GM18951 (cell line): ENCODE measurements around the gene DAAM1.

Experiments used
- POLR2A ChIP-seq: IDR thresholded peaks from 4 replicates; pipeline ENCODE4 v1.6.1; 2011; ENCODE audit warnings: mild to moderate bottlenecking; ENCODE audit not compliant: insufficient read length, insufficient read depth; ENCODE audit errors: extremely low read depth
- in situ Hi-C: fragments of 300-500 bp; cut with MboI; formaldehyde crosslinking; loops from one replicate; pipeline ENCODE4 v1.12.0; 2022; ENCODE audit warnings: low sequenced_read_pairs, mixed read lengths, inconsistent platforms; ENCODE audit not compliant: unreplicated experiment

The DAAM1 gene

GRCh38 chr14:59317798-59318505 is 129.5 kb downstream of the DAAM1 start:
- in situ Hi-C loops: no loop called here
- TF ChIP-seq POLR2A: no peak

- in situ Hi-C loops: no loop called here
- no peak for TF ChIP-seq POLR2A
Observed at GRCh38 chr14:59318908-59319307, 130.4 kb downstream of the DAAM1 start.

GRCh38 chr14:59320361-59320760 is 131.9 kb downstream of the DAAM1 start:
- no peak for TF ChIP-seq POLR2A
- in situ Hi-C loops: no loop called here

- in situ Hi-C loops: no loop called here
- TF ChIP-seq POLR2A: no peak
Observed at GRCh38 chr14:59320763-59321625, 132.5 kb downstream of the DAAM1 start.

DNA sequence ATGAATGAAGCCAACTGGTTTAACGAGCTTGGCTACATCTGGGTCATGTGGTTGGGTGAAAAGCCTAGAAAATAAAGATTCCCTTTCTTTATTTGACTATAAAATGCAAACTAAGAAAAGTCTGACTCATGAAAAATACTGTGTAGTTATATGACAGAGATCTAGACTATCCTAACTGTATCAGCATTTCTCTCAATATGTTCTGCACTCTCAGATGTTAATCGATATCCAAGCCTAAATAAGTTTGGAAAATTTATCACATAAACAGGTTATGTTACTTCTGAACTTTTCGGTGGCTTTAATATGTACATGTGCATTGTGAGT is 133.1 kb downstream of the DAAM1 start:
- in situ Hi-C loops: no loop called here
- TF ChIP-seq POLR2A: no peak

GRCh38 chr14:59325906-59326305 is 137.4 kb downstream of the DAAM1 start:
- in situ Hi-C loops: no loop called here
- TF ChIP-seq POLR2A: no peak

DNA sequence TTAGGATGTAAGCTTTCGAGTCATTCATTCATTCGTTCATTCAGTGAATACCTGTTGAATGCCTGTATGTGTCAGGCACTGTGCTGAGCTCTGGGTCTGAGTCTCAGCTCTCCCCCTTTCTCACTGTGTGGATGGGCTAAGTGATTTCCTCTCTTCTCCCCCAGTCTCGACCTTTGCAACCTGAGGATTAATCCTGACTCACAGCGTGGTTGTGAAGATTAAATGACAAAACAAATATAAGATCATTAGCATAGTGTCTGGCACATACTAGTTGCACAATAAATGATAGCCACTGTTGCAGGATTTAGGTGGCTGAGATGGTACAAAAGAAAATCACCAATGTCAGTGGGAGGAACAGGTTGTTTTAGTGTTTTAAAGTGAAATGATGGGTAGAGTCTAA is 140.0 kb downstream of the DAAM1 start:
- in situ Hi-C loops: no loop called here
- TF ChIP-seq POLR2A: no peak

DNA sequence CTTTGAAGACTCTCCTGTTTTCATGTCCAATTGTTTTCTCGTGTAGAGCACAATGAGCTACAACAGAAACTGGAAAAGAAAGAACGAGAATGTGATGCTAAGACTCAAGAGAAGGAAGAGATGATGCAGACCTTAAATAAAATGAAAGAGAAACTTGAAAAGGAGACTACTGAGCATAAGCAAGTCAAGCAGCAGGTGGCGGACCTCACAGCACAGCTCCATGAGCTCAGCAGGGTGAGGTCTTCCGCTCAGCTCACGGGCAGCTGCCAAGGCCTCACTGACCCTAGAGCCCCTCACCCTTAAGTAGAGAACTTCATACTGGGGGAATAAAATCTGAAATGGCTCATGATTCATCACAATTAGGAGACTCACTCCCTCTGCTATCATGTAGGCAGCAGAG is 142.0 kb downstream of the DAAM1 start:
- TF ChIP-seq POLR2A: no peak
- in situ Hi-C loops: no loop called here

GRCh38 chr14:59331217-59331616 is 142.8 kb downstream of the DAAM1 start:
- no peak for TF ChIP-seq POLR2A
- in situ Hi-C loops: no loop called here

GRCh38 chr14:59332727-59333126 is 144.3 kb downstream of the DAAM1 start:
- TF ChIP-seq POLR2A: no peak
- in situ Hi-C loops: no loop called here

DNA sequence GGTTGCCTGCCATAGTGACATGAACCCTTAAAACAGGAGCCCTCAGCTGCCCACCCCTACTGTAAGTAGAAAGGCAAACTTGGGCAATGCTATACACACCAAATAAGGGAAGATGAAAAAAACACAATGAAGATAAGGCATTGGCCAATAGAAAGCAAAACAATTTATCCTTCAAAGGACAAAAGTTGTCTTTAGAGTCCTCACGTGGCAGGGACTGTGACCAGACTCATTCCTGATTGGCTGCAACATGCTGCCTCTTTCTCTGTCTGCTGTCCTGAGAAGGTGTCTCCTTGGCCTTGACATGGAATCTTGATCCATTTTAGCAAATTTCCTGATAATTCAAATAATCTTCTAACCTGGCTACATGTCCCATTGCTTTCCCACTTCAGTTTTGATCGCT is 144.8 kb downstream of the DAAM1 start:
- in situ Hi-C loops: no loop called here
- TF ChIP-seq POLR2A: no peak

- no peak for TF ChIP-seq POLR2A
- in situ Hi-C loops: no loop called here
Observed at GRCh38 chr14:59333668-59334067, 145.2 kb downstream of the DAAM1 start.

GRCh38 chr14:59334253-59334652 is 145.8 kb downstream of the DAAM1 start:
- in situ Hi-C loops: no loop called here
- no peak for TF ChIP-seq POLR2A

- TF ChIP-seq POLR2A: no peak
- in situ Hi-C loops: no loop called here
Observed at GRCh38 chr14:59336098-59336497, 147.6 kb downstream of the DAAM1 start.

DNA sequence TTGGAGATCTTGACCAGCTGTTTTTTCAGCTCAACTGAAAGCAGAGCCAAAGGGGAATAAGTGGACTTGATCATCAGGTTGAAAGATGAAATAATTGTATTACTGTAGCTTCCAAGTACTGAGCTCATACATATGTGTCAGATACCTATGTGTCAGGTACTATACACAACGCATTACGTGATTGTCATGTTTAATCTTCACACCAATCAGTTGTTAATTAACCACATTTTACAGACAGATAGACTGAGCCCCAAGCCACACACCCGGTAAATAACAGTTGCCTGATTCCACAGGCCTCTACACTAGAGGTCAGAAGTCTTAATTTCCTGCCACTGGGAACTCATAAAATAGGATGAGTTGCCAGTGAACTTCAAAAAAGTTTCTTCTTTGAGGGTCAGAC is 148.2 kb downstream of the DAAM1 start:
- in situ Hi-C loops: no loop called here
- TF ChIP-seq POLR2A: no peak

GRCh38 chr14:59337141-59337611 is 148.7 kb downstream of the DAAM1 start:
- TF ChIP-seq POLR2A: no peak
- in situ Hi-C loops: no loop called here
